ENCODE results near the gene CCRL2.
"Not testable (repeated sequence)": the region's sequence is repeated elsewhere in the genome, so short reads cannot be mapped to it uniquely, and the experiment has no call there.

The CCRL2 gene

DNA sequence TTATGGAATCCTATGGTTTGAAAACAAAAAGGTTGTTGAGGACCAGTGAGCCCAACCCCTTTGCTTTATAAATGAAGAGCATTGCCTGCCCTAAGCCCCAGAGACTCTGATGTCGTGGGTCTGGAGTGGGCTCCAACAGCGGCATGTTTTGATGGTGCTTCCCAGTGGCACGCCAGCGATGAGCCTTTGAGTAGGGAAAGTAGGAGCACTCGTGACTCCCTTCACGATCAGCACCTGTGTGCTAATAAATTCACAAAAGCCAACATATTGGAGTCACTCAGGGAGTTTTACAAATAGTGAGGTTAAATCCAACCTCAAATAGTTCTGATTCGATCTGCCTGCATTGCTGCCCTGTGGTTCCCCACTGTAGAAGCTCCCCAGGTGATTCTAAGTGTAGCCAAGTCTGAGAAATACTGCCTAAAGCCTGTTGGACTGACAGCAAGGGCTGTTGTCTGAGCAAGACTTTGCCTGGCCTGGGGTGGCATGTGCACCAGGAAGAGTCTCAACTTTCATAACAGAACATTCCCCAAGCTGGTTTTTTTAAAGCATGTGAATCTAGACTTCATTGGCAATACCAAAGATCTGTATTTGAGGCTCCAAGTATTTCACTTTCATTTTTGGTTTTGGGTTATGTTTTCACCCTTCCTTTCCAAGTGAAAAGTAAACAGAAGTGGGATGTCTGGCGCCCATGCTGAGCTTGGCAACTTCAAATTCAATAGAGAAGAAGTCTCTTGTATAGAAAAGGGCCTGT is 26.4 kb upstream of the CCRL2 start:
- no peak for DNase-seq (ENCODE audit: low read depth in 2 of 2)

DNA sequence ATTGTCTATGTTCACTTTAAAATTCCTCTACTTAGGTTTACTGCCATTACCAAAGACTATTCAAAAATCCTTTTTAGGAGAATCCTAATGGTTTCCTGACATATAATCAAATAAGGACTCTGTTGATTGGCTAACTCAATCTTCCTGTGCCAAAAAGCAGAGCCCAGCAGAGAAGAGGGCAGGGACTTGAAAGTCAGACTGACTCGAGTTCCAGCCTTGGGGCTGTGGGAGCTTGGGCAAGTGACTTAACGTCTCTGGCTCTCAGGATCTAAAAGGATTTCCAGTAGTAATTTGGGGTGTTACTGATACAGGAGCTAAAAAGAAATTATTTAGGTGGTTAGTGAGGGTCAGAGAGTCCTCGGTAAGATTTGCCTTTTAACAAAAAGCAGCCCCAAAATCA is 25.4 kb upstream of the CCRL2 start:
- no peak for DNase-seq (ENCODE audit: low read depth in 2 of 2)

DNA sequence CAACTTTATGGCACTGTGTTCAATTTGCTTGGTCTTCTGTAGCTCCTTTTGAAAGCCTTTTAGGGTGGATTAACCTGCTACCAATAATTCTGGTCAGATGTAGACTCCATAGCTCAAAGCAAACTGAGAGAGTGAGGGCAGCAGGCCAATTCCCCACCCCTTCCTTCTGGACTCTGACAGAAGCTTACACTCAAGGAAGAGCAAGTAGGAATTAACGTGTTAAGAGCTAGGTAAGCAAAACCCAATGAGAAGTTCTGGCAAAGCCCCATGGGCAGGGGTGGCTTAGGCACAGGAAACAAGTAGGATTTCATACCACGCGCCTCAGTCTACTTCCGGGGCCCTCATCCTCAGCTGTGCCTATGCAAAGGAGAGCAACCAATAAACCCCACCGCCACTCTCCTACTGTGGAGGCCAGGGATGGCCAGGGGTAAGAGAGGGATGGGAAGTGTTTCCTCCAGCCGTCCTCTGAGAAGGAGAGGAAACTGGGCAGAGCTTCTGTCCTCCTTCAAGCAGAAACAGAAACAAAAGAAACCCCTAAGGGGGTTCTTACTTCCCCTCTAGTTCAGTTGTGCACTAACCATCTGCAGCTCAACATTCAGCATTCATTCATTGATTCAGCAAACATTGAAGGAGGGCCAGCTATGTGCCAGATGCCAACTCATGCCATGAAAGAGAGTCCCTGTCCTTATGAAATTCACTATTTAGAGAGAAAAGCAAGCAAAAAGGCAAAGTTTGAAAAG is 23.7 kb upstream of the CCRL2 start:
- no peak for DNase-seq (ENCODE audit: low read depth in 2 of 2)

DNA sequence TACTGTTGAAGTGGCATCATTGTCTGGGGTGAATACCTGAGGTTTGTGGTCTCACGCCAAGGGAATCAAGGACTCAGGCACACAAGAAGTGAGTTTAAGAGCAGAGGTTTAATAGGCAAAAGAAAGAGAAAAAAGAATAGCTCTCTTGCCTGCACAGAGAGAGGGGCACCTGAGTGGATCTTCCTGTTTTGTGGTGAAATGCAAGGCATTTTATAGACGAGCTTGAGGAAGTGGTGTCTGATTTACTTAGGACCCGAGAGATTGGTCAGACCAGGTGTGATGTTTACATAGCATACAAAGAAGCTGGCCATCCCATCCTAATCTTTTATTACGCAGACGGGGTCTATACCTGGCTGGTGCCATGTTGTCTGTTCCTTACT is 23.1 kb upstream of the CCRL2 start:
- no peak for DNase-seq (ENCODE audit: low read depth in 2 of 2)

DNA sequence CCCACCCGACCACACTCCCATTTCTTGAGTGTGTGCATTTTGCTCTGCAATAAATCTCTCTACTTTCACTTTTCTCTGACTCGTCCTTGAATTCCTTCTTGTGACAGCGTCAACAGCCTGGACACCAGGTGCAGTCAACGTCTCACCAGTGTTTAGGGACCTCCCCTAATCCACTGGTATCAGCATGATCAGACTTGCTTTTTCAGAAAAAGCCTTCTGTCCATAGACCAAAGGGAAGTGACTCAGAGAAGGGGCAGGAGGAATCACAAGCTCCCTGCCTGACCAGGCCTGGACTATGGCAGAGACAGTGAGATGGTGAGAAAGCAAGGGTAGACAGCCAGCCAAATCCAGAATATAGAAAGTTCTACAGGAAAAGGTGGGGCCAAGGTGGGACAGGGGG is 20.9 kb upstream of the CCRL2 start:
- DNase-seq (ENCODE audit: low read depth in 2 of 2), result no peak

DNA sequence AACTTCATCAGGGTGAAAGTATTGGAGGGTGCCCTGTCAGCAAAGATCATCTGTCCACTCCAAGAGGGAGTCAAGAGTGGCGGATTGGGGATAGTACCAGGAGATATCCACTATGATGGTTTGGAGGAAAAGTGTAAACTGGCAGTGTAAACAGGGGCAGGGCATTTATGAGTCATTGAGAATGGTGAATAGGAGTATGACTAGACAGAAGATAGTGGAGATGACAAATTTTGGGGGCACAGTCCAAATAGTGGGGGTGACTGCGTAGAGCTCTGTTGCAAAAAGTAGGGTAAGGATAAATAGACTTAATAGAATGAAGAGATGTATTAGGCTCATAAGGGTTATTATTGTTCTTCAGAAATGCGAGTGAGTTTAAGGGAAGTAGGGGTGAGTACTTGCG is 18.2 kb upstream of the CCRL2 start:
- not testable (repeated sequence) for DNase-seq (ENCODE audit: low read depth in 2 of 2)

DNA sequence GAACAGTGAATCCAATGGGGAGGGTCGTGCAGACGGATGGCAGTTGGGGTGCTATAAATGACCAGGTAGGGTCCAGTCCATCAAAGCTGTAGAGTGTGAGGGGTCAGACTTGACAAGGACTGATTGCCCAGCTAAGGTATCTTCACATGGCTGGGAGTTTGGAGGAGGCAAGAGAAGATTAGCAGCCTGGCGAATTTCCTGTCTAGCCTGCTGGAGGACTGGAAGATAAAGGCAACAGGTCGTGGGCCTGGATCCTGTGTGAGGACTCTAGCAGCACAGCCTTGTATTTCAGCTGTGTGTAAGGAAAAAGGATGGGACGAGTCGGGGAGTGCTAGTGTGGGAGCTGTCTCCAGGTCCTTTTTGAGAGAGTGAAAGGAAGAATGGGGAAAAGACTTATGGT is 17.8 kb upstream of the CCRL2 start:
- DNase-seq (ENCODE audit: low read depth in 2 of 2), result no peak

DNA sequence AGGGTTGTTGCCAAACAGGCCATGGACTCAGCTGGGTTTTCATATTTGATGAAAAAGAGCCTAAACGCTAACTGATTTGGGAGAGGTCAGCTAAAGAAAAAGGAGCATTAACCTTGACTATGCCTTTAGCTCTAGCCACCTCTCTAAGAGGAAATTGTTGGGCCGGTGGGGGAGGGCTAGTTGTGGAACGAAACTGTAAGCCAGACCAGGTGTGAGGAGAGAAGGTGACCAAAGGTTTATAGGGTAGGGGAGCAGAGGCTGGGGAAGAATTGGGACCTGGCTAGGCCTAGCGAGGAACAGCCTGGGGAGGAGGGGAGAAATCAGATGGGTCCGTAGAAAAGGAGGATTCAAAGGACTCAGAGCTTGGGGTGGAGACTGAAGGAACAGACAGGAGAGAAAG is 15.5 kb upstream of the CCRL2 start:
- not testable (repeated sequence) for DNase-seq (ENCODE audit: low read depth in 2 of 2)

DNA sequence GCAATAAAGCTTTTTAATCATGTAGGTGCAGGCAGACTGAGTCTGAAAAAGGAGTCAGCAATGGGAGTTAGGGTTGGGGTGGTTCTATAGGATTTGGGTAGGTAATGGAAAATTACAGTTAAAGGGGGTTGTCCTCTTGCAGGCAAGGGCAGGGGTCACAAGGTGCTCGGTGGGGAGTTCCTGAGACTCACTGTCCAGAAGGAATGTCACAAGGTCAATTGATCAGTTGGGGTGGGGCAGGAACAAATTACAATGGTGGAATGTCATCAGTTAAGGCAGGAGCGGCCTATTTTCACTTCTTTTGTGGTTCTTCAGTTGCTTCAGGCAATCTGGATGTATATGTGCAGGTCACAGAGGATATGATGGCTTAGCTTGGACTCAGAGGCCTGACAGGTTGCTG is 14.0 kb upstream of the CCRL2 start:
- DNase-seq (ENCODE audit: low read depth in 2 of 2), result no peak

DNA sequence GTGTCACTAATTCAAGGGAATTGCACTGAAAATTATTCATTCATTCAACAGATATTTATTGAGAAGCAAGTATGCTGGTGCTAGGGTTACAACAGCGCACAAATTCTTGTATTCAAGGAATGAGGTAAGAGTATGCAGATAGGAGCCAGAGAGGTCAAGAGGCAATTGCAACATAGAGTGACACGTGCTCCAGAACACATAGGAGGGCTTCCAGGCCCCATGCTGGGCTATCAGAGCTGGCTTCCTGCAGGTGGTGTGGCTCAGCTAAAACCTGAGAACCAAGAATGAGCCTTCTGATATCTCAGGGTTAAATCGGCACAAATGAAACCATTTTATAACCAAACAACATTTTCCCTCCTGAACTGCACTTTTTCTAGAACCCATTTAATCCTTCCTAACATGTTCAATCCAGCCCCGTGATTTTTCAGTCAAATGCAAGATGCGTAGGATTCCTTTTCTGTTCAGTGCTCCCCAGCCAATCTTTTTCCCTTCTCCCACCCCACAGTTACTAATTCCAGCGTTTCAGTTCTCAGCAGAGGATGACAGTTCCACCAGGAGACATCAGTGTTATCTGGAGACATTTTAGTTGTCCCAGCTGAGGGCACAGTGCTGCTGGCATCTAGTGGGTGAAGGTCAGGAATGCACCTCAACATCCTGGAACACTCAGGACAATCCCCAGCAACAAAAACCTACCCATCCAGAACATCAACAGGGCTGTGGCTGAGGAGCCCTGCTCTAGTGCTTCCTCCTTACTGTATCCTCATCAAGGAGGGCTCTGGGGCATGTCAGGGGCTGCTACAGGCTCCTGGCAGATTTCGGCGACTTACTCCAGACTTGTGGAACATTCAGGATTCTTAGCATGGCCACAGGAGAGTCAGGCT is 13.3 kb upstream of the CCRL2 start:
- DNase-seq (ENCODE audit: low read depth in 2 of 2), result no peak

DNA sequence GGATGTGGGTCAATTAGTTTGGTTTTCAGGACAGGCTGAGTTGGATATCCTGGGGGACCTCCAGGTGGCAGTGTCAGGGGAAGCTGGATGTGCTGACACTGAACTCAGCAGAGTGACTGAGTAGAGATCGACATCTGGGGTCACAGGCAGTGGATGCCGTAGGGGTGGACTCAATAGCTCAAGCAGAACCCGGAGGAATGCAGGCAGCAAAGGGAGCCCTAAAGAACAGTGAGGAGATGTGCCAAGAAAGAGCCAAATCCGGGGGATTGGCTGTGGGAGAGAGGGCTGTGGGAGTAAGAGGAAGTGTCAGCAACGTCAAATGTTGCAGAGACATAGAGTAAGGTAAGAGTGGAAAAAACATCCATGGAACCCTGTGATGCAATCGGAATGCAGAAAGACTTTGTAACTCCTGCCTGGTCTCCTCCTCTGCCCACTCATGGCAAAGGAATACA is 11.8 kb upstream of the CCRL2 start:
- no peak for DNase-seq (ENCODE audit: low read depth in 2 of 2)

DNA sequence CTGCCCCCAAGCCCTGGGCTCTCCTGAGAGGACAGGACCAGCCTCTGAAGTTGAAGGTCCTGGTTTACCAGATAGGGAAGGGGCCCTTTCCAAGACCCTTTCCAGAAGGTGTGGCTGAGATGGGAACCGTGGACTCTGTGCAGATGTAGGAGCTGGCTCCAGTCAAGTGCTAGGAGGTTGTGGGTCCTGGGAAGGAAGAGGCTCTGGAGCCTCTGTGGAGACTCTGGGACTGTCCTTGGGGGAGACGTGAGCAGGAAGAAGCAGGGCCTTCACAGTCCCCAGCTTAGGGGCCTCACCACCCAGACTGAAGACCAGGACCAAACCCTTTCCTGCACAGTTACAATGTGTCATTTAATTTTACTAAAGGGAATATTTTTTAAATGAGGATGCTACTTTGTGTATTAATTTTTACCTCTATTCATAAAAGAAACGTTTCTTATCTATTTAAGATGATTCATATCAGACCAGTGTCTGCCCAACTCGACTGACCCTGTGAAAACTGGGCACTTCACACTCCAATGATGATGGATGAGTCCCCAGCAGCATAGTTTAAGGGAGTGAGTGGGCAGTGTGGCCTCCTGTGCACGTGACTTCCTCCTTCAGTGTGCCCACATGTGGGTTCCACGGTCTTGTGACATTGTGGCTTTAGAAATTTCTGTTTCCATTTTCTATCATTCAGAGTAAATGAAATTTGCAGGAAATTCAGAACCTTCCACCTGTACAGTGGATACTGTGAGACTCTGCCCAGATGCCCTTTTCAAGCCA is 11.1 kb upstream of the CCRL2 start:
- DNase-seq (ENCODE audit: low read depth in 2 of 2), result no peak

DNA sequence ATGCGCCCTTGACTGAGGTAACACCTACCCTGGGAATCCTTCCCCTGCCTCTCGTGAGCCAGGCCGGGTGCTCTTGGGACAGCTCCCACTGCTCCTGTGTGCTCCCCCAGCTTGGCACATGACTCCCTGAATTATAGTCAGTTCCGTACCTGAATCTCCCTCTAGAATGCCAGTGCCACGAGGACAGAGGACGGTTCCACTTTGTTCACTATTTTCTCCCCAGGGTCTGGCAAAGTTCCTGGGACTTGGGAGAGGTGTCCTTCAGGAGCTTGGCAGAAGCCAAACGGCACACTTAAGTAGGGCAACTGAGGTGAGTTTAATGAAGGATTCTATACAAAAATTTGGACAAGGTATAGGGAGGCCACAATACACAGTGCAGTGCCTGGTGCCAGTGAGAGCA is 9.9 kb upstream of the CCRL2 start:
- no peak for DNase-seq (ENCODE audit: low read depth in 2 of 2)

DNA sequence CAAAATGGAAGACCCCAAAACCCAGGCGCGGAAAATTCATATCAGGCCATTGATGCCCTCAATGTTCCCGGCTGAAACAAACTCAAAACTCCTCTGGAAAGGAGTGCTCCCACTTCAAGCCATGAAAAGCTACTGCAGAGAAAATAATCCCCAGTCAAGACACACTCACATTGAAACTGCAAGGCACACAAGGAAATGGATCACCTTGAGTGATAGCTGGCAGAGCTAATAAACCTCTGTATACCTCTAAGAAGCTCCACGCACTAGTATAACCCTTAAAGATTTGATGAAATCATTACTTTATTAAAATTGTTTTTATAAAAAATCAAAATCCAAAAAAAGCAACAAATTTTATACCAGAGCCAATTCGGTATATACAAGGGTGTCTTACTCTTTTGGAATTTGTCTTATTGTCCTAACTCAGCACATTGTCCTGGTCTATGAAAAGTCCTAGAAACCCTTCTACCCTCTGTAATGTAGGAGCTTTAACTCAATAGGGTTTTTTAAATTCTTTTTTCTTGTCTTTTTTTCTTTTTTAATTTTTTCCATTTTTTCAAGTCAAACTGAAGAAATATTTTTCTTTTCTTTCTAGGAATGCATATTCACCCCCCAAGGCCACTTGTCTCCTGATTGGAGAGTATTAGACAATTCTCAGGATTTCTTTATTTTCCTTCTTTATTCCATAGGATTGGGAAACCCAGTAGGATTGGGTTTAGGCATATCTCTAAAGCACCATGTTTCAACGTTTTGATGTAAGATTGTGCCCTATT is 8.7 kb upstream of the CCRL2 start:
- DNase-seq (ENCODE audit: low read depth in 2 of 2), result no peak

DNA sequence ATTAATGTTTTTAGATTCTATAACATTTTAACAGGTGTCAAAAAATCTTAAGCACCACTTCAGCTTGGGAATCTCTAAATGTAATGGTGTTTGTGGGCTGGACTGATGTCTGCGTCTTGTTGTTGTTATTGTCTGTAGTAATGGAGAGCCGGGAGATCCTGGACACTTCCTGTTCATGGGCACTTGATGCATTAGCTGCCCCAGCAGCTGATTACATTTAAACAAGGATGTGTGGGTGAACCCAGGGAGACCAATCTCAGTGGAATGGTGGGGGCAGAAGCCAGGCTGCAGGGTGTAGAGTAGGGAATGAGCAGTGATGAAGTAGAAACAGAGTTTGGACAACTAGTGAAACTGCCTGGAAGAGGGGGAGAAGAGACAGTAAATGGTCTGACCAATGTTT is 8.0 kb upstream of the CCRL2 start:
- no peak for DNase-seq (ENCODE audit: low read depth in 2 of 2)

DNA sequence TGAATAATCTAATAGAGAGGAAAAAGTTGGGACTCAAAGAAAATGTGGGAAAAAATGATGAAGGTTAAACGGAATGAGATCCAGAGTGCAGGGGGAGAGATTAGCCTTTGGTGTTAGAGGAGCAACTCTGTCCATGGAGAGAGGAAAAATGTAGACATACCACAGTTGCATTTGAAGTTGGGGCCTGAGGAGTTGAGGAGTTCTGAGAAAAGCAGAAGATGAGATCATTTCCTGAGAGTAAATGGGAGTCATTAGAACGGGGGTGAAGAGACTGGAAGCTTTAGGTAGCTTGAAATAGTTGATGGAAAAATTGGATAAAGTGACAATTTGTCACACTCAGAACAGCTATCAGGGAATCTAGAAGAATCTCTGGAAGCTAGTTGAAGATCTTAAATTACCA is 7.5 kb upstream of the CCRL2 start:
- no peak for DNase-seq (ENCODE audit: low read depth in 2 of 2)

DNA sequence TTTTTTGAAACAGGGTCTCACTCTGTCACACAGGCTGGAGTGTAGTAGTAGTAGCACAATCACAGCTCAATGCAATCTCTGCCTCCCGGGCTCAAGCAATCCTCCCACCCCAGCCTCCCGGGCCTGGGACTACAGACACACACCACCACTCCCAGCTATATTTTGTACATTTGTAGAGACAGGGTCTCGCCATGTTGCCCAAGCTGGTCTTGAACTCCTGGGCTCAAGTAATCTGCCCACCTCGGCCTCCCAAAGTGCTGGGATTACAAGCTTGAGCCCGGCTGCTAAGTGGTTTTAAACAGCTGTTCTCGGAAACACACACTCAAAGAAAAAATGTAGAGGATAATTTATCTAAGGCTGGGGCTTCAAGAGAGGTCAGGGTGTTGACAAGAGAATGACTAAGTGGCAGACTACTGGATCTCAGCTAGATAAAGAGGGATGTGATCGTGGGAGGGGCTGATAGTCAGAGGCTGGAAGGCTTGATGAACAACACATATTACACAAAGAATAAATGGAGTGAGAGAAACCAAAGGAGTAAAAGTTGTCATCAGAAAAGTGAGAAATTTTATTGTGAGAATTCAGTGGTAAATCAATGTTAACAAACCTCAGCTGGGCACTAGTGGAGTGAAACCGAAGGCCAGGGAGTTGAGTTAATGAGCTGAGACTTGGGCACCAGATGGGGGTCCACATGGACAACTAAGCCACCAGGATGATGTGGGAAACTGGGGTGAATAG is 6.9 kb upstream of the CCRL2 start:
- DNase-seq (ENCODE audit: low read depth in 2 of 2), result no peak

DNA sequence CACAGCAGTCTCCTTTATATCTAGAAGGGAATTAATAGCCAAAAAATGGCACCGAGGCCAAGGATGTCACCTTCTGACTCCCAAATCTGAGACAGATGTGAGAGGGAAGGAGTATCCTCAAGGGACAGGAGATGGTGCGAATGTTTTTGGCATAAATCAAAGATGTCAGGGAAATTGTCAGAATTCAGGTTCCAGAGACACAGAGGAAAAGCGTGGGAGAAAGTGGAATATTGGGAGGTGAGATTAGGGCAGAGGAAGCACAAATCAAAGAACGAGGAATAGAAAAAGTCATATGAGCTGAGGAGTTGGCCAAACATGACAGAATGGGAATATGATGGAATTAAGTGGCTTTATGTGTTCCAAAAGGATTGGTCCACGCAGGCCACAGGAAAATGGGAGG is 6.2 kb upstream of the CCRL2 start:
- no peak for DNase-seq (ENCODE audit: low read depth in 2 of 2)

DNA sequence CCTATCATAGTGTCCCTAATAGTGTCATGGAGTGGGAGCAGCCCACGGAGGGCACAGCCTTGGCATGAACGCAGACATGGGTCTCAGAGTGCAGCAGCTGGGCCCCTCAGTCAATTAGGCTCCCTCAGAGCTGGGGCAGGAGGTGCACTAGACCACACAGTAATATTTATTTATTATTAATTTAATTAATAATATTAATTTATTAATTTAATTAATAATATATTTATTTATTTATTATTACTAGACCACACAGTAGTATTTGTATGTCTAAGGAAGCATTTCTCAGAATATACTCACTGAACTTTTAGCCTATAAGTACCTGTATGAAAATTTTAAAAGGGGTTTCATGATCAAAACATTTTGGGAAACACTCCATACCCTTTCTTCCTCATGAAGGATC is 5.5 kb upstream of the CCRL2 start:
- DNase-seq (ENCODE audit: low read depth in 2 of 2), result no peak

DNA sequence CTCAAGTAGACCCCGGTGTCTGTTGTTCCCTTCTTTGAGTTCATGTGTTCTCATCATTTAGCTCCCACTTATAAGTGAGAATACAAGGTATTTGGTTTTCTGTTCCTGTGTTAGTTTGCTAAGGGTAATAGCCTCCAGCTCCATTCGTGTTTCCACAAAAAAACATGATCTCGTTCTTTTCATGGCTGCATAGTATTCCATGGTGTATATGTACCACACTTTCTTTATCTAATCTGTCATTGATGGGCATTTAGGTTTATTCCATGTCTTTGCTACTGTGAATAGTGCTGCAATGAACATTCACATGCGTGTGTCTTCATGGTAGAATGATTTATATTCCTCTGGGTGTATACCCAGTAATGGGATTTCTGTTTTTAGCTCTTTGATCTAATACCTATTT is 4.2 kb upstream of the CCRL2 start:
- DNase-seq (ENCODE audit: low read depth in 2 of 2), result not testable (repeated sequence)
